ENCODE measurements around the gene LRFN4.

The LRFN4 gene

GRCh38 chr11:66870616-66871520 lies 14.0 kb downstream of the LRFN4 start:
- DNase-seq (ENCODE audit: low read depth in 2 of 2), result no peak

GRCh38 chr11:66871521-66871901 lies 14.6 kb downstream of the LRFN4 start:
- DNase-seq (ENCODE audit: low read depth in 2 of 2), result no peak

DNA sequence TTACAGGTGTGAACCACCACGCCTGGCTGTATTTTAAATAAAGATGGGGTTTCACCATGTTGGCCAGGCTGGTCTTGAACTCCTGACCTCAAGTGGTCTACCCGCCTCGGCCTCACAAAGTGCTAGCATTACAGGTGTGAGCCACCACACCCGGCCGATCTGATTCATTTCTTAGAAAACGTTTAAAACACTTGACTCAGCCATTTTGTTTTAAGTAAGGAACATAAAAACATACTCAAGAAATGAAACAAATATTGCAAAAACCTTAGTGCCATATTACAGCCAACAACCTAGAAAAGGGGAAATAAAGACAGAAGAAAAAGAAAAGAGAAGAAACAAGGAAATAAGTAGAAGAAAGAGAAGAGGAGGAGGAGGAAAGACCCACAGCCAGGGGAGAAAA lies 17.4 kb downstream of the LRFN4 start:
- no peak for DNase-seq (ENCODE audit: low read depth in 2 of 2)

GRCh38 chr11:66875378-66875777 lies 18.5 kb downstream of the LRFN4 start:
- no peak for DNase-seq (ENCODE audit: low read depth in 2 of 2)

- DNase-seq (ENCODE audit: low read depth in 2 of 2), result no peak
Measured at GRCh38 chr11:66877588-66878385, 20.9 kb downstream of the LRFN4 start.

- no peak for DNase-seq (ENCODE audit: low read depth in 2 of 2)
Measured at GRCh38 chr11:66878474-66878873, 21.6 kb downstream of the LRFN4 start.

- DNase-seq (ENCODE audit: low read depth in 2 of 2), result no peak
Measured at GRCh38 chr11:66879000-66879399, 22.1 kb downstream of the LRFN4 start.

DNA sequence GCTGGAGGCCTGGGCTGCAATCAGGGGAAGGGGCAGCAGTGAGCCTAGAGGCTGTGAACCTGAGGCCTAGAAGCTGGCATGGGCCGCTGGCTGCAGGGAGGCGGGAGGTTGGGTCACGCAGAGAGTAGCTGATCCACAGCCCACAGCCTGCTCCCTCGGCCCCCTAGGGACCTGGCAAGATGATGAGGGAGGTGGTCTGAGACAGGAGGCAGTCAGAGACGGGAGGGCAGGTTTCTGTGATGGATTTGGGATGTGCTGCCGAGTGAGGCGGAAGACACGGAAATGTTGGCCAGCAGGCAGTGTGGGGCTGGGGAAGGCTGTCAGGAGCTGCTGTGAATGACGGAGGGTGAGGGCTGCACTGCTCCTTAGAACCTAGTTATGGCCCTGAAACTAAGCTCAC lies 22.7 kb downstream of the LRFN4 start:
- DNase-seq (ENCODE audit: low read depth in 2 of 2), result no peak

GRCh38 chr11:66879999-66880398 lies 23.1 kb downstream of the LRFN4 start:
- DNase-seq (ENCODE audit: low read depth in 2 of 2), result no peak

GRCh38 chr11:66880496-66881450 lies 23.9 kb downstream of the LRFN4 start:
- no peak for DNase-seq (ENCODE audit: low read depth in 2 of 2)

DNA sequence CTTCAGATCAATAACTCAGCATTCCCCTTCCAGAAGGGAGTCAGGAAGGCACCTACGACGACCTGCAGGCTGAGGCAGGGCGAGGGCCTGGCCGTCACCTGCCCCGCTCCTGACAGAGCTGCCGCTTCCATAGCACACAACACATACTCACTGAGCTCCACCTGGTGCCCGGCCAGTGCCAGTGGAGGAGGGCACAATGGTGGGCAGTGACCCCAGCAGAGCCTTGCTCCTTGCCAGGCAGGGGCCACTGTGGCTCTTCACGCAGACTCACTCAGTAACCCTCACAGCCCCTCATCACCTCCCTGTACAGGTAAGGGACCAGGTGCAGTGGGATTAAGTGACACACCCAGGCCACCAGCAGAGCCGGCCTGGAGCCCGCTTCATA lies 24.6 kb downstream of the LRFN4 start:
- no peak for DNase-seq (ENCODE audit: low read depth in 2 of 2)

DNA sequence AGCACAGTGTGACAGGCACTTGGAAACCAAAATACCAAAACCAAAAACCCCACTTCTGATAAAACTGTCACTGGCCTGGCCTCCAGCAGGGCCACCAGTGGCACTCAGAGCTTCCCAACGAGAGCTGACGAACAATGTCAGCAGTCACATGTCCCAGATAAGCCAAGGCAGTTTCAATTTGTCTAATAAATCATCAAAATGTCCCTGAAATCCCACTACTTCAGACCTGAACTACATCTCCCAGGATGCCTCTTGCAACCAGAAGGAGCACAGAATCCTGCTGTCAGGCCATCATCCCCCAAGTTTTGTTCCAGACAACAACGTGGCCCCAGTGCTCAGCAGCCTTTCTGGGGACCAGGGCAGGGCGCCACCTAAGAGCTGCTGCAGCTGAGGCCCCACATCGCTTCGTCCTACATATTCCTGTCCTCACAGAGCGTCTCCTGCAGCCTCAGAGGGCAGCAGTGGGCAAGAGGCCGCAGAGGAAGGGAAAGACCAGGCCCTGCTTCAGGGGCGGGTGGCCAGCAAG lies 25.1 kb downstream of the LRFN4 start:
- no peak for DNase-seq (ENCODE audit: low read depth in 2 of 2)

GRCh38 chr11:66882561-66883015 lies 25.7 kb downstream of the LRFN4 start:
- no peak for DNase-seq (ENCODE audit: low read depth in 2 of 2)

DNA sequence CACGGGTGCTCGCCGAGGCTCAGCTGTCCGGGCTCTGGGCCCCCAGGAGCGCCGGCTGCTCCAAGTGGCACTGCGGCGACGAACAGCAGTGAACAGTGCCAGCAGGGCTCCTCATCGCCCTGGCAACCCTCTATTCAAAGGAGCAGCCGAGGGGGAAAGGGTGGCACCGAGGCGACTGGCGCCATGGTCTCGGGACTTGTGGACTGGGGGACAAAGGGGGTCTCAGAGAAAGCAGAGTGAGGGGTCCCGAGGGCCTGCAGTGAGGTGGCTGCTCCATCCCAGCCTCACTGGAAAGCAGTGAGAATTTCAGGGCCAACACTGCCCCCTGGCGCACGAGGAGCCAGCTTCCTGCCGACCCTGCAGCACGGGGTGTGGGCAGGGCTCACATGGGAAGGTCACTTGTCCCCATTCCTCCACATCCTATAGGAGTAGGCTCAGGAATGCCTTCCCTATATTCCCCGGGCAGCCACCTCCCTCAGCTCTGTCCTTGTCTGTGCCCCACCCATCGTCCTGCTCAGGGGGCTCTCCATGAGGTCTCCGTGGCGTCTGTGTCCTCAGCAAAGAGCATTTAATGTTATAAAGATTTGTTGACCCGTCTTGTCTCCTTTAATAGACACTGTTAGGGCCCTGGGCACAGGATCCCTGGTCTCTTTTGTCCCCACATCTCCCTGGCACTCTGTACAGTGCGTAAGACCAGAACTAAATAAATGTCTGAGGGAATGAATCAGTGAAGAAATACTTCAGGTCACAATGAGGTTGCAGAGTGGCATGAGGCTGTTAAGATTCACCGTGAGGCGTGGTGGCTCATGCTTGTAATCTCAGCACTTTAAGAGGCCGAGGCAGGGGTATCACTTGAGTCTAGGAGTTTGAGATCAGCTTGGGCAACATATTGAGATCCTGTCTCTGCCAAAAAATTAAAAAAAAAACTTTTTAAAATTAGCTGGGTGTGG lies 26.4 kb downstream of the LRFN4 start:
- DNase-seq (ENCODE audit: low read depth in 2 of 2), result peak; percentile 15 to 48

DNA sequence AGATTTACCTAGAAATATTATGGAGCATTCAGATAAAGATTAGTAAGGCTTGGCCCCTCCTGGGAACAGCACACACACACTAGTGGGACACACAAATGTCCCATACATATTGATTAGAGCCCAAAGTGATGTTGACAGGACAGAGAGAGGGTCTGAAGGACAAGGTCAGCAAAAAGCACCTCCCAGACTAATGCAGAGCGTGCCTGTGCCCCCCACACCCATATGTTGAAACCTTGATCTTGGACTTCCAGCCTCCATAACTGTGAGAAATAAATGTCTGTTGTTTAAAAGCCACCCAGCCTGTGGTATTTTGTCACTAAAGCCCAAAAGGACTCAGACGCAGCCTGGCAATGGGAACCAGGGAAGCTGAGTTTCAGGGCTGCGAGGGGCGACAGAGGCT lies 27.6 kb downstream of the LRFN4 start:
- DNase-seq (ENCODE audit: low read depth in 2 of 2), result no peak

DNA sequence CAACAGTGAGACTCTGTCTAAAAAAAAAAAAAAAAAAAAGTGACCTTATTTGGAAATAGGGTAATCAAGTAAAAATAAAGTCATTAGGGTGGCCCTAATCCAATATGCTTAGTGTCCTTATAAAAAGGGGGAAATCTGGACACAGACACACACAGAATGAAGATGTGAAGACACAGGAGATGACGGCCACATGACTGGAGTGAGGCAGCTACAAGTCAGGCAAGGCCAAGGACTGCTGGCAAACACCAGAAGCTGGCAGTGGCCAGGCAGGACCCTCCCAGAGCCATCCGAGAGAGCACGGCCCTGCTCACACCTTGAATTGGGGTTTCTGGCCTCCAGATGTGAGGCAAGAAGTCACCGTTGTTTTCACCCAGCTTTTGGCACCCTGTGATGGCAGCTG lies 28.6 kb downstream of the LRFN4 start:
- no peak for DNase-seq (ENCODE audit: low read depth in 2 of 2)

GRCh38 chr11:66885950-66886440 lies 29.1 kb downstream of the LRFN4 start:
- DNase-seq (ENCODE audit: low read depth in 2 of 2), result no peak

DNA sequence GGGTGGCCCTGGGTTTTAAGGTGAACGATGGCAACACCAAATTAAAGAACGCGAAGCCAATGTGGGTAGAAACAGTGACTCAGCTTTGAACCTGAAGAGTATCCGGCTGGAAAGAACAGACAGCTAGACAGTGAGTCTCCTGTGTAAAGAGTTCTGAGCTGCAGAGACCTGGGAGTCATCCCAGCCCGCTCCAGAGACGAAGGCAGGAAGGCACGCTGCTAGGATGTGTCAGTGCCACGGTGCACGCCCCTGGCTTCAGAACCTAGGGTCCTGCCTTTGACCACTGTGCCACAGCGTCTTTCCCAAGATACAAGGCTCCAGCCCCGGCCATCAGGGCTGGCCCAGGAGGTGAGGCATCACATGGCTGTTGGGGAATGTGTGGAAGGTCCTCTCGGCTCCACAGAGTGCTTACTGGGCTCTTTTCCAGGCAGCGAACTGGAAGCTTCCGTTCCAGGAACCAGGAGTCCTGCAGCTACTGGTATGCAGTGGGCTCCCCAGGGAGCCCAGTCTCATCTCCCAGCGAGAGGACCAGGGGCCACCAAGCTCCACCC lies 29.9 kb downstream of the LRFN4 start:
- no peak for DNase-seq (ENCODE audit: low read depth in 2 of 2)

GRCh38 chr11:66887526-66887925 lies 30.7 kb downstream of the LRFN4 start:
- no peak for DNase-seq (ENCODE audit: low read depth in 2 of 2)

DNA sequence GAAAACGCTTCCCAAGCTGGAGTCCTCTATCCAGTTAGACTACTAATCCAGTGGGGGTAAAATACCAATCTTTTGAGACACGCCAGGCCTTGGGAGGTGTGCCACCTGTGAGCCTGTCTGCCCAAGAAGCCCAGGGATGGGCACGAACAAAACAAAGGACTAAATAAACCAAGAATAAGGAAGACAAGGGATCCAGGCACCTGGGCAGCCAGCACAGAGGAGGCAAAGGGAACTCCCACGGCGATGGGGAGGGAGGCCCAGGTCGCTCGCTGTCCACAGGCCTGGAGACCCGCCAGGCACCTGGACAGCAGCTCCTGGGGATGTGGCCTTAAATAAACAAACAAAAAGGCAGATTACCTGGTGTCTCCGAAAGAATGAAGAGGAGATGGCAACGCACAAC lies 31.4 kb downstream of the LRFN4 start:
- DNase-seq (ENCODE audit: low read depth in 2 of 2), result no peak
